Measurements from ENCODE around the gene PPP3CA.
"Not testable (repeated sequence)": the region's sequence is repeated elsewhere in the genome, so short reads cannot be mapped to it uniquely, and the experiment has no call there.

PPP3CA gene

GRCh38 chr4:101147283-101147682 lies 200.0 kb downstream of the PPP3CA start:
- Histone ChIP-seq H3K27ac (ENCODE audit: low read depth, low read length) (no peak overlapping the region), H3K36me3 (ENCODE audit: insufficient read depth, low read length) (no peaks in the 10 kb centered on the region), H3K4me1 (ENCODE audit: insufficient read depth, low read length) (no peaks in the 10 kb centered on the region), H3K4me3 (ENCODE audit: low read depth in 1 of 2, low read length in 2 of 2) (no peak overlapping the region), H3K9ac (ENCODE audit: low read length) (no peak overlapping the region), H3K9me3 (ENCODE audit: low read length) (no peaks in the 10 kb centered on the region), H3K27me3 (ENCODE audit: control insufficient read depth in 1 of 2, insufficient read depth in 2 of 2, low read length in 2 of 2) (no peaks in the 10 kb centered on the region)

GRCh38 chr4:101145021-101145420 lies 202.3 kb downstream of the PPP3CA start:
- no peak overlapping the region for H3K9ac ChIP-seq (ENCODE audit: low read length)
- no peaks in the 10 kb centered on the region for H3K4me1 ChIP-seq (ENCODE audit: insufficient read depth, low read length)
- H3K4me3 ChIP-seq (ENCODE audit: low read depth in 1 of 2, low read length in 2 of 2), result no peak overlapping the region
- no peaks in the 10 kb centered on the region for H3K9me3 ChIP-seq (ENCODE audit: low read length)
- H3K27me3 ChIP-seq (ENCODE audit: control insufficient read depth in 1 of 2, insufficient read depth in 2 of 2, low read length in 2 of 2), result no peaks in the 10 kb centered on the region
- H3K27ac ChIP-seq (ENCODE audit: low read depth, low read length), result no peak overlapping the region
- no peaks in the 10 kb centered on the region for H3K36me3 ChIP-seq (ENCODE audit: insufficient read depth, low read length)

- Histone ChIP-seq H3K36me3 (ENCODE audit: insufficient read depth, low read length) (no peaks in the 10 kb centered on the region), H3K9ac (ENCODE audit: low read length) (no peak overlapping the region), H3K9me3 (ENCODE audit: low read length) (no peaks in the 10 kb centered on the region), H3K4me3 (ENCODE audit: low read depth in 1 of 2, low read length in 2 of 2) (no peak overlapping the region), H3K4me1 (ENCODE audit: insufficient read depth, low read length) (peaks cover 10% of the 10 kb centered on the region), H3K27me3 (ENCODE audit: control insufficient read depth in 1 of 2, insufficient read depth in 2 of 2, low read length in 2 of 2) (no peaks in the 10 kb centered on the region), H3K27ac (ENCODE audit: low read depth, low read length) (no peak overlapping the region)
Measured at GRCh38 chr4:101142259-101142658, 205.1 kb downstream of the PPP3CA start.

- no peaks in the 10 kb centered on the region for H3K9me3 ChIP-seq (ENCODE audit: low read length)
- H3K9ac ChIP-seq (ENCODE audit: low read length), result no peak overlapping the region
- H3K36me3 ChIP-seq (ENCODE audit: insufficient read depth, low read length), result no peaks in the 10 kb centered on the region
Measured at GRCh38 chr4:101141855-101142254, 205.5 kb downstream of the PPP3CA start.

GRCh38 chr4:101141230-101141629 lies 206.1 kb downstream of the PPP3CA start:
- H3K27ac ChIP-seq (ENCODE audit: low read depth, low read length), result no peak overlapping the region
- no peak overlapping the region for H3K4me3 ChIP-seq (ENCODE audit: low read depth in 1 of 2, low read length in 2 of 2)
- no peaks in the 10 kb centered on the region for H3K9me3 ChIP-seq (ENCODE audit: low read length)
- H3K4me1 ChIP-seq (ENCODE audit: insufficient read depth, low read length), result peaks cover 19% of the 10 kb centered on the region
- no peaks in the 10 kb centered on the region for H3K36me3 ChIP-seq (ENCODE audit: insufficient read depth, low read length)
- no peaks in the 10 kb centered on the region for H3K27me3 ChIP-seq (ENCODE audit: control insufficient read depth in 1 of 2, insufficient read depth in 2 of 2, low read length in 2 of 2)
- H3K9ac ChIP-seq (ENCODE audit: low read length), result no peak overlapping the region

More at GRCh38 chr4:101141855-101142254, 205.5 kb downstream of the PPP3CA start:
- H3K4me3 ChIP-seq (ENCODE audit: low read depth in 1 of 2, low read length in 2 of 2), result no peak overlapping the region
- no peak overlapping the region for H3K27ac ChIP-seq (ENCODE audit: low read depth, low read length)
- H3K27me3 ChIP-seq (ENCODE audit: control insufficient read depth in 1 of 2, insufficient read depth in 2 of 2, low read length in 2 of 2), result no peaks in the 10 kb centered on the region
- H3K4me1 ChIP-seq (ENCODE audit: insufficient read depth, low read length), result peaks cover 14% of the 10 kb centered on the region

GRCh38 chr4:101140228-101140627 lies 207.1 kb downstream of the PPP3CA start:
- H3K4me1 ChIP-seq (ENCODE audit: insufficient read depth, low read length), result peaks cover 27% of the 10 kb centered on the region
- H3K9ac ChIP-seq (ENCODE audit: low read length), result no peak overlapping the region
- H3K36me3 ChIP-seq (ENCODE audit: insufficient read depth, low read length), result no peaks in the 10 kb centered on the region
- no peak overlapping the region for H3K4me3 ChIP-seq (ENCODE audit: low read depth in 1 of 2, low read length in 2 of 2)
- H3K9me3 ChIP-seq (ENCODE audit: low read length), result no peaks in the 10 kb centered on the region
- no peaks in the 10 kb centered on the region for H3K27me3 ChIP-seq (ENCODE audit: control insufficient read depth in 1 of 2, insufficient read depth in 2 of 2, low read length in 2 of 2)
- H3K27ac ChIP-seq (ENCODE audit: low read depth, low read length), result no peak overlapping the region

- Histone ChIP-seq H3K9ac (ENCODE audit: low read length) (no peak overlapping the region), H3K4me1 (ENCODE audit: insufficient read depth, low read length) (peaks cover 28% of the 10 kb centered on the region), H3K27ac (ENCODE audit: low read depth, low read length) (no peak overlapping the region), H3K27me3 (ENCODE audit: control insufficient read depth in 1 of 2, insufficient read depth in 2 of 2, low read length in 2 of 2) (no peaks in the 10 kb centered on the region), H3K4me3 (ENCODE audit: low read depth in 1 of 2, low read length in 2 of 2) (no peak overlapping the region), H3K9me3 (ENCODE audit: low read length) (no peaks in the 10 kb centered on the region), H3K36me3 (ENCODE audit: insufficient read depth, low read length) (no peaks in the 10 kb centered on the region)
Measured at GRCh38 chr4:101136373-101137370, 210.7 kb downstream of the PPP3CA start.

GRCh38 chr4:101135371-101136010 lies 211.8 kb downstream of the PPP3CA start:
- H3K27ac ChIP-seq (ENCODE audit: low read depth, low read length), result no peak overlapping the region
- H3K4me3 ChIP-seq (ENCODE audit: low read depth in 1 of 2, low read length in 2 of 2), result no peak overlapping the region

GRCh38 chr4:101131058-101131457 lies 216.3 kb downstream of the PPP3CA start:
- not testable (repeated sequence) for H3K27ac ChIP-seq (ENCODE audit: low read depth, low read length); H3K27me3 ChIP-seq (ENCODE audit: control insufficient read depth in 1 of 2, insufficient read depth in 2 of 2, low read length in 2 of 2); H3K4me3 ChIP-seq (ENCODE audit: low read depth in 1 of 2, low read length in 2 of 2); H3K36me3 ChIP-seq (ENCODE audit: insufficient read depth, low read length); H3K9me3 ChIP-seq (ENCODE audit: low read length); H3K9ac ChIP-seq (ENCODE audit: low read length)
- peaks cover 22% of the 10 kb centered on the region for H3K4me1 ChIP-seq (ENCODE audit: insufficient read depth, low read length)

More at GRCh38 chr4:101135371-101136010, 211.8 kb downstream of the PPP3CA start:
- Histone ChIP-seq H3K27me3 (ENCODE audit: control insufficient read depth in 1 of 2, insufficient read depth in 2 of 2, low read length in 2 of 2) (no peaks in the 10 kb centered on the region), H3K9me3 (ENCODE audit: low read length) (no peaks in the 10 kb centered on the region), H3K36me3 (ENCODE audit: insufficient read depth, low read length) (no peaks in the 10 kb centered on the region), H3K4me1 (ENCODE audit: insufficient read depth, low read length) (peaks cover 28% of the 10 kb centered on the region), H3K9ac (ENCODE audit: low read length) (no peak overlapping the region)

GRCh38 chr4:101128898-101129297 lies 218.4 kb downstream of the PPP3CA start:
- H3K27ac ChIP-seq (ENCODE audit: low read depth, low read length); H3K4me3 ChIP-seq (ENCODE audit: low read depth in 1 of 2, low read length in 2 of 2); H3K9me3 ChIP-seq (ENCODE audit: low read length); H3K36me3 ChIP-seq (ENCODE audit: insufficient read depth, low read length); H3K9ac ChIP-seq (ENCODE audit: low read length); H3K27me3 ChIP-seq (ENCODE audit: control insufficient read depth in 1 of 2, insufficient read depth in 2 of 2, low read length in 2 of 2): not testable (repeated sequence)
- peaks cover 13% of the 10 kb centered on the region for H3K4me1 ChIP-seq (ENCODE audit: insufficient read depth, low read length)

GRCh38 chr4:101128473-101128872 lies 218.9 kb downstream of the PPP3CA start:
- Histone ChIP-seq H3K9me3 (ENCODE audit: low read length) (no peaks in the 10 kb centered on the region), H3K27me3 (ENCODE audit: control insufficient read depth in 1 of 2, insufficient read depth in 2 of 2, low read length in 2 of 2) (no peaks in the 10 kb centered on the region), H3K9ac (ENCODE audit: low read length) (no peak overlapping the region), H3K36me3 (ENCODE audit: insufficient read depth, low read length) (no peaks in the 10 kb centered on the region), H3K4me3 (ENCODE audit: low read depth in 1 of 2, low read length in 2 of 2) (no peak overlapping the region), H3K27ac (ENCODE audit: low read depth, low read length) (no peak overlapping the region), H3K4me1 (ENCODE audit: insufficient read depth, low read length) (peaks cover 13% of the 10 kb centered on the region)

Data from muscle layer of colon (tissue), 2 donors.